OCI-LY3 (cell line): ENCODE results near the gene MFRP.

ENCODE experiments used
- CTCF ChIP-seq: fragments of 200-600, 300-600 bp; sonication (generic); IDR thresholded peaks from 2 replicates; pipeline ENCODE4 v1.5.1; 2014; ENCODE audit warnings: antibody characterized with exemption, low read length, low read depth
- EZH2phosphoT487 ChIP-seq: fragments of 200-600 bp; shearing (Covaris generic); IDR thresholded peaks from 2 replicates; pipeline ENCODE4 v1.6.1; 2018; ENCODE audit warnings: antibody characterized with exemption, mixed run types, low read depth

GRCh38 chr11:119368121-119369034 is 21.9 kb upstream of the MFRP start:
- no peak for TF ChIP-seq CTCF
- no peak for TF ChIP-seq EZH2phosphoT487
